GM23338 (cell line): Measurements from ENCODE around the gene TIMP3. TPM values are rescaled to one million over a fixed set of nuclear protein-coding genes. Genes with fewer than 3 reads are reported as not detected.

ENCODE experiments used
- ATAC-seq: fragments of 200-7000 bp; cut with Tn5 transposase; 3 replicates; pipeline ENCODE4 v1.9.1; 2020
- DNase-seq: peaks from one replicate; pipeline ENCODE4 v3.0.0-alpha.2; 2015; ENCODE audit warnings: low spot score
- H2AFZ ChIP-seq: fragments of 200-600 bp; sonication (generic); 2 replicates; pipeline ENCODE4 v1.8.0; 2016; ENCODE audit warnings: antibody characterized with exemption, mild to moderate bottlenecking, moderate library complexity
- H3F3A ChIP-seq: fragments of 200-600 bp; sonication (generic); replicated peaks from 2 replicates; pipeline ENCODE4 v1.8.0; 2017; ENCODE audit warnings: antibody characterized with exemption, mixed run types, low read depth
- H3K27ac ChIP-seq: fragments of 200-600 bp; sonication (generic); 2 replicates; pipeline ENCODE4 v1.6.1; 2016; ENCODE audit warnings: low read depth
- H3K27me3 ChIP-seq: fragments of 200-600 bp; sonication (generic); 2 replicates; pipeline ENCODE4 v1.8.0; 2016; ENCODE audit warnings: mild to moderate bottlenecking, mixed run types, moderate library complexity; ENCODE audit not compliant: insufficient read depth
- H3K36me3 ChIP-seq: fragments of 200-600 bp; sonication (generic); 2 replicates; pipeline ENCODE4 v1.8.0; 2016; ENCODE audit warnings: mild to moderate bottlenecking; ENCODE audit not compliant: insufficient read depth
- H3K4me1 ChIP-seq: fragments of 200-600 bp; sonication (generic); 2 replicates; pipeline ENCODE4 v1.8.0; 2016; ENCODE audit warnings: mild to moderate bottlenecking, moderate library complexity; ENCODE audit not compliant: insufficient read depth
- H3K4me2 ChIP-seq: fragments of 200-600 bp; sonication (generic); 2 replicates; pipeline ENCODE4 v1.7.1; 2017; ENCODE audit warnings: mixed run types
- H3K4me3 ChIP-seq: fragments of 200-600 bp; sonication (generic); 2 replicates; pipeline ENCODE4 v1.6.1; 2016; ENCODE audit warnings: mixed run types
- H3K79me2 ChIP-seq: fragments of 200-600 bp; sonication (generic); replicated peaks from 2 replicates; pipeline ENCODE4 v1.8.0; 2017; ENCODE audit warnings: mild to moderate bottlenecking; ENCODE audit not compliant: insufficient read depth
- H3K9me2 ChIP-seq: fragments of 200-600 bp; sonication (generic); 2 replicates; pipeline ENCODE4 v1.8.0; 2017; ENCODE audit not compliant: insufficient read depth
- H4K20me1 ChIP-seq: fragments of 200-600 bp; sonication (generic); replicated peaks from 2 replicates; pipeline ENCODE4 v1.8.0; 2017; ENCODE audit warnings: mild to moderate bottlenecking; ENCODE audit not compliant: insufficient read depth
- H3K27ac Mint-ChIP-seq: 2 replicates; pipeline ENCODE4 v1.8.0; 2020; ENCODE audit warnings: inconsistent platforms, mild to moderate bottlenecking, moderate library complexity, mixed read lengths
- H3K27me3 Mint-ChIP-seq: 3 replicates; pipeline ENCODE4 v1.8.0; 2022; ENCODE audit warnings: low read depth, mild to moderate bottlenecking, moderate library complexity, mixed read lengths, inconsistent platforms; ENCODE audit not compliant: insufficient read depth, poor library complexity
- H3K36me3 Mint-ChIP-seq: 3 replicates; pipeline ENCODE4 v1.8.0; 2021; ENCODE audit warnings: low read depth, mild to moderate bottlenecking, inconsistent platforms, moderate library complexity, mixed read lengths
- H3K4me1 Mint-ChIP-seq: 3 replicates; pipeline ENCODE4 v1.8.0; 2020; ENCODE audit warnings: mild to moderate bottlenecking, inconsistent platforms, mixed read lengths
- H3K4me3 Mint-ChIP-seq: 3 replicates; pipeline ENCODE4 v1.8.0; 2021; ENCODE audit warnings: moderate library complexity, mild to moderate bottlenecking, inconsistent platforms, mixed read lengths
- H3K9me3 Mint-ChIP-seq: 3 replicates; pipeline ENCODE4 v1.8.0; 2020; ENCODE audit warnings: moderate library complexity, mild to moderate bottlenecking, inconsistent platforms, mixed read lengths
- CREB1 ChIP-seq: fragments of 250-450 bp; sonication (Bioruptor Pico); IDR thresholded peaks from 2 replicates; pipeline ENCODE4 v1.5.0; 2020; ENCODE audit warnings: low read depth, mild to moderate bottlenecking, moderate library complexity
- CTCF ChIP-seq, 2 experiments: fragments of 200-600 bp in 1 of 2; sonication (generic) in 1 of 2; conservative IDR thresholded peaks; 2 replicates each; pipeline versions ENCODE4 v1.5.1 to v1.6.1; 2016 to 2017; ENCODE audit warnings: antibody characterized with exemption in 2 of 2, low read depth in 2 of 2, mild to moderate bottlenecking in 2 of 2, moderate library complexity in 1 of 2
- ETS1 ChIP-seq: IDR thresholded peaks from 2 replicates; pipeline ENCODE4 v1.6.1; 2016; ENCODE audit warnings: antibody characterized with exemption
- EZH2 ChIP-seq: fragments of 200-600 bp; sonication (generic); IDR thresholded peaks from one replicate; pipeline ENCODE4 v1.8.0; 2017; ENCODE audit warnings: antibody characterized with exemption, mild to moderate bottlenecking, low read depth; ENCODE audit not compliant: unreplicated experiment
- EZH2phosphoT487 ChIP-seq: fragments of 200-600 bp; sonication (generic); IDR thresholded peaks from one replicate; pipeline ENCODE4 v1.8.1; 2018; ENCODE audit warnings: antibody characterized with exemption; ENCODE audit not compliant: unreplicated experiment
- JUNB ChIP-seq: IDR thresholded peaks from one replicate; pipeline ENCODE4 v1.6.1; 2016; ENCODE audit warnings: antibody characterized with exemption; ENCODE audit not compliant: unreplicated experiment
- NANOG ChIP-seq: IDR thresholded peaks from 2 replicates; pipeline ENCODE4 v1.6.1; 2016; ENCODE audit warnings: antibody characterized with exemption, borderline replicate concordance
- POLR2AphosphoS5 ChIP-seq: IDR thresholded peaks from 2 replicates; pipeline ENCODE4 v1.6.1; 2016; ENCODE audit warnings: antibody characterized with exemption, low read depth
- REST ChIP-seq: IDR thresholded peaks from one replicate; pipeline ENCODE4 v1.6.1; 2018; ENCODE audit warnings: antibody characterized with exemption; ENCODE audit not compliant: unreplicated experiment
- STAT1 ChIP-seq: IDR thresholded peaks from one replicate; pipeline ENCODE4 v1.6.1; 2016; ENCODE audit warnings: antibody characterized with exemption; ENCODE audit not compliant: unreplicated experiment
- ZNF114 ChIP-seq: fragments of 250-450 bp; sonication (Bioruptor Pico); IDR thresholded peaks from 2 replicates; pipeline ENCODE4 v1.5.0; 2020; ENCODE audit warnings: mild to moderate bottlenecking, moderate library complexity
- ZNF331 ChIP-seq: fragments of 250-450 bp; sonication (Bioruptor Pico); IDR thresholded peaks from 2 replicates; pipeline ENCODE4 v1.5.0; 2020; ENCODE audit warnings: low read depth, mild to moderate bottlenecking, moderate library complexity
- ZNF462 ChIP-seq: fragments of 250-450 bp; sonication (Bioruptor Pico); IDR thresholded peaks from 2 replicates; pipeline ENCODE4 v1.5.0; 2020; ENCODE audit warnings: mild to moderate bottlenecking, moderate library complexity
- polyA plus RNA-seq: library from polyadenylated mRNA; unstranded; fragments of >200 nt; fragmentation: Nextera tagmentation; extraction: Ambion mirVana; gene quantifications from 2 replicates; pipeline ENCODE4 v1.2.1, GENCODE V29; 2016
- total RNA-seq: library from RNA; depleted of rRNA; stranded (reverse); fragments of >200 nt; shearing (Covaris generic); gene quantifications from 2 replicates; pipeline ENCODE4 v1.2.3, GENCODE V29; 2014

TIMP3 gene
- total and polyA plus RNA-seq, 2 experiments from 2014 or later: 1.4 to 4.3 TPM

- Mint-ChIP-seq H3K27ac (no peak overlapping the region), H3K9me3 (no peaks in the 10 kb centered on the region), H3K27me3 (peaks cover 5% of the 10 kb centered on the region), H3K36me3 (no peaks in the 10 kb centered on the region), H3K4me3 (no peak overlapping the region), H3K4me1 (peaks cover 11% of the 10 kb centered on the region)
- Histone ChIP-seq H3K4me2 (no peak overlapping the region), H3K9me2 (no peaks in the 10 kb centered on the region), H3K36me3 (no peaks in the 10 kb centered on the region), H3K79me2 (no peaks in the 10 kb centered on the region), H3F3A (no peaks in the 10 kb centered on the region), H3K4me3 (no peak overlapping the region), H3K4me1 (no peaks in the 10 kb centered on the region), H3K27me3 (no peaks in the 10 kb centered on the region), H3K27ac (no peak overlapping the region), H2AFZ (no peak overlapping the region), H4K20me1 (peaks cover 4% of the 10 kb centered on the region)
- TF ChIP-seq NANOG (no peak), ZNF331 (CRISPR knock-in tag) (no peak), ZNF462 (CRISPR knock-in tag) (no peak), CTCF (conservative IDR thresholded peaks at IDR 0.05; ENCODE audit: low read depth in 2 of 2) (no peak), ZNF114 (CRISPR knock-in tag) (no peak), JUNB (no peak), REST (no peak), EZH2 (no peak), CREB1 (CRISPR knock-in tag) (no peak), POLR2AphosphoS5 (no peak), ETS1 (no peak), EZH2phosphoT487 (no peak), STAT1 (no peak)
- ATAC-seq (no peak), DNase-seq (no peak)
Observed at GRCh38 chr22:32776802-32777201, 24.7 kb upstream of the TIMP3 start.
